Endothelial cell of hepatic sinusoid (primary cell): ENCODE data around the gene STK32C.

Experiments used
- in situ Hi-C: cut with HindIII; loops from 2 replicates; pipeline ENCODE4 v1.10.0; 2017; ENCODE audit warnings: low sequenced_read_pairs

The STK32C gene

DNA sequence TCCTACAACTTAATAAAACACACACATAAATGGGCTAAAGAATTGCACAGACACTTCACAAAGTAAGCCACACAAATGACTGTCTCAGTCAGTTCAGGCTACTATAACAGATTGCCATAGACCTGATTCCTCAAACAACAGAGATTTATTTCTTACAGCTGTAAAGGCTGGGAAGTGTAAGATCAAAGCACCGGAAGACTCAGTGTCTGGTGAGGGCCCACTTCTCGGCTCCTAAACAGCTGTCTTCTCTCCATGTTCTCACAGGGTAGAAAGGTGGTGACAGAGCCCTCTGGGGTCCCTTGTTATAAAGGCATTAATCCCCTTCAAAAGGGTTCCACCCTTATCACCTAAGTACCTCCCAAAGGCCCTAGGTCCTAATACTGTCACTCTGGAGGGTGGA lies 18.3 kb downstream of the STK32C start:
- in situ Hi-C loops: loop anchor here (10.0 kb wide), 1 partner anchor 55 kb away; no protein-coding TSS in a partner anchor

DNA sequence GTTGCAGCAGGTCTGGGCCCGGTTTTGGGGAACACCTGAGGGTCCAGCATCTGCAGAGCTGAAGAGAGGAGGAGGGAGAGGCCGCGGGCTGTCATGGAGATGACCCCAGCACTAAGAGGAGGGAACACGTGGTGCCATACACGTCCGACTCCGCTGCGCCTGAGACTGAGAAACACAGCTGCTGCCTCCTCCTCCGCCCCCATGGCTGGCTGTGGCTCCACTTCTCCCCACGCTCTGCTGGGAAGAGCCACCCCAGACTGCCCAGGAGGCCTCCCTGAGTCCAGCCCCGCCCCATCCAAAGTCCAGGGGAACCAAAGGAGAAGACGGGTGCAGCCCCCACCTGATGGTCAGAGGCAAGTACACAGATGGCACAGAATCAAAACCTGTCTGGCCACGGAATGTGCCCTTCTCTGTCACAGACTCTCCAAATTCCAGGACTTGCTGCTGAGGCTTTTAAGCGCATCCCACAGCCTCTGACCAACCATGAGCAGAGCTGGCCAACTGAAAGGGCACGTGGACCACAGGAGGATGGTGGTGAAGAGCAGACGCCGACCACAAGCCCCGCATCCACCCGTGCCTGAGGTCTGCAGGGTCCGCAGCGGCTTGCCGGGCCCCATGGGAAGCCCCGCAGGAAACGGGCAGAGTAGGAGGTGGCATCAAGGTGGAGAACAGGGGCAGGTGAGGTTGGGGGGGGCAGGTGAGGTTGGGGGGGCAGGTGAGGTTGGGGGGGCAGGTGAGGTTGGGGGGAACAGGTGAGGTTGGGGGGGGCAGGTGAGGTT lies 24.0 kb downstream of the STK32C start:
- in situ Hi-C loops: loop anchor here (10.0 kb wide), 1 partner anchor 49 kb away; no protein-coding TSS in a partner anchor

GRCh38 chr10:132282667-132283603 lies 24.8 kb downstream of the STK32C start:
- in situ Hi-C loops: loop anchor here (10.0 kb wide), 1 partner anchor 48 kb away; no protein-coding TSS in a partner anchor

- in situ Hi-C loops: loop anchor here (10.0 kb wide), 1 partner anchor 47 kb away; no protein-coding TSS in a partner anchor
Measured at GRCh38 chr10:132281915-132282666, 25.7 kb downstream of the STK32C start.

- in situ Hi-C loops: loop anchor here (10.0 kb wide), 1 partner anchor 46 kb away; no protein-coding TSS in a partner anchor
Measured at GRCh38 chr10:132280646-132281074, 27.1 kb downstream of the STK32C start.

- in situ Hi-C loops: loop anchor here (10.0 kb wide), 1 partner anchor 45 kb away; no protein-coding TSS in a partner anchor
Measured at GRCh38 chr10:132279873-132280645, 27.7 kb downstream of the STK32C start.

DNA sequence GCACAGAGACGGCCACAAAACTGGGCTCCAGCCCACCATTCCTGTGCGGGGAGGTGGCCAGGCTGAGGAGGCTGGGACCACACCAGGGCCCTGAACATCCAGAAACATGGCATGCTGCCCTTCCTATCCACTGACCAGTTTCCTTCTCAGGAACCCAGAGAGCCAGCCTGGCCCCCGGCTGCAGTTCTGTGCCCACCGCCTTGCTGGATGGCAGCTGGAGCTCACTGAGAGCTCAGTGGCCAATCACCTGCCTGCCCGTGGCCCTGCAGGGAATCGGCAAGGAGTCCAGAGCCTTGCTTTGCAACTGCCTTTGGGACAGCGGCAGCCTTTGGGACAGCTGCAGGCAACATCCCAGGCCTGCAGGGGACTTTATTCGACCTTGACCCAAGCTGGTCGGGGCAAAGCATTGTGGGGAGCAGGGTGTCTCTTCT lies 30.4 kb downstream of the STK32C start:
- in situ Hi-C loops: no loop called here

DNA sequence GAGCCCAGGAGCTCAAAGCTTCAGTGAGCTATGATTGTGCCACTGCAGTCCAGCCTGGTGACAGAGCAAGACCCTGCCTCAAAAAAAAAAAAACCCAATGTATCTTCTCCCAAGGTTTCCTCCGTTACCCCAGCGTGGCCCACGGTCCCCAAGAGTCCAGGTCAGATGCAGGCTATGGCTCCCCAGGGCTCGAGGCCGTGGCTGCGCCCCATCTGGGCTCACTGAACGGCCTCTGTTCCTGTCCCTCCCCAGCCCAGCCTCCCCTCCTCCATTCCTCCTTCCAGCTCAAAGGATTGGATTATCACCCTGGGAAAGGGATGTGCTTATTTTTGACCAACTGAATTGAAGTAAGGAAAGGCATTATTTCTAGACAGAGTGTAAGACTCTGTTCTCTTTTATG lies 31.0 kb downstream of the STK32C start:
- in situ Hi-C loops: no loop called here

- in situ Hi-C loops: no loop called here
Measured at GRCh38 chr10:132276179-132276675, 31.5 kb downstream of the STK32C start.

DNA sequence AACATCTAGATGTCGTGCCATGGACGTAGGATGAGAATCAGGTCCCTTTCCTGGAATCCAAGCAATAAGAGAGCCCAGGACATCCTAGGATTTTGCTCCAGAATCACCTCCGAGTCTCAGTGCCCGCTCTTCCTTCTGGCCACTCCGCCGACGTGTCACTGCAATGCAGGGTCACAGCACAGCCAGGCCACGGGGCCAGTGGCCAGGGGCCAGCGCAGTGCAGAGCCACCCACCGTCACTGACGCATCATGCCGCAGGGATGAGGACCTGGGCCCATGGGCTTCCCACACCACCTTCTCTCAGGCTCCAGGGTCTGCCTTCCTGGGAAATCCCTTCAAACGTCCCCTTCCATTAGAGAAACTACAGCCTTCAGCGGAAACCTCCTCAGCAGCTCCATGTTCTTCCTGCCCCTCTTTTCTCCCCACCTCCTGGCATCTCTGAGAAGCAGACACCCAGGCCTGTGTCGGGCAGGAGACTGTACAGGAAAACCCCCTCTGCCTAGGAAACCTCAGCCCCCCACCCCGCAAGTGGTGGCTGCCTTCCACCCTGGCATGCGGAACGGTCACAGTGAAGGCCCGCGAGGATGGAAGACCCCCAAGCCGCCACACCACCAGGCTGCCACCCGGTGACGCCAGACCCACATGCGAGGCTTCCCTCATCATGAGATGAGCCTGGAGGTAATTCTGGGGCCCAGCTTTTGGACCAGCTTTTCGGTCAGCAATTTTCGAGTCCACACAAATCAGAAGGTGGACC lies 32.1 kb downstream of the STK32C start:
- in situ Hi-C loops: no loop called here

DNA sequence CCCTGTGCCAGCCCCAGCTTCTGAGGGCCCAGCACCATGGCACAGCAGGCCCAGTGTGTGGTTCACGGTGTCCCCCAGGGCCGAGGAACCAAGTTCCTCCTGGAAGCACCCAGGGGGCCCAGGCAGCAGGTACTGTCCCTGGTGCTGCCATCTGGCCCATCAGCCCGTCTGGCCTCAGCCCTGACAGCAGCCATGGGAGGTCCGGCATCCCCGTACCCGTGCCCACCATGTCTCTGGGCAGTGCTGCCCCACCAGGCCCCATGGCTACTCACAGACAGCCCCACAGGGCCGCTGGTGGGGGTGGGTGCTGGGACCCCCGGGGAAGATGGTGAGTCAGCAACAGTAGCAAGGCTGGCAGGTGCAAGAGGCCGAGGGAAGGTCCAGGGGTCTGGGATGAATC lies 32.8 kb downstream of the STK32C start:
- in situ Hi-C loops: no loop called here

- in situ Hi-C loops: no loop called here
Measured at GRCh38 chr10:132274581-132274980, 33.2 kb downstream of the STK32C start.

DNA sequence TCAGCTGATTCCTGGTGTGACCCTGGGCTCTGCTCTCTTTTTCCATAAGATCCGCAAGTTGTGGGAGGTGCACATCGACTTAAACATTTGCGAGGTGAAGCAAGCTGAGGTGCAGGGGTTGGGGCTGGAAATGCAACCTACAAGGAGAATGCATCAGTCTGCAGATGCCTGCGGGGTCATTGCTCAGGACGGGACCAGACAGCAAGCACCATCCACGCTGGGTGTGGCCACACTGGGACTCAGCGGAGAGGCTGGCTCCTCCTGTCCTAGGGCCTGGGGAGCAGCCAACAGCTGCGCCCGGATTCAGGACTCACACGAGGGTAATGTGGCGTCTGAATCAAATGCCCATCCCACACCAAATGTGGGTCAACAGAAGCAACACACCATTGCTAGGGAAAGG lies 33.8 kb downstream of the STK32C start:
- in situ Hi-C loops: no loop called here

DNA sequence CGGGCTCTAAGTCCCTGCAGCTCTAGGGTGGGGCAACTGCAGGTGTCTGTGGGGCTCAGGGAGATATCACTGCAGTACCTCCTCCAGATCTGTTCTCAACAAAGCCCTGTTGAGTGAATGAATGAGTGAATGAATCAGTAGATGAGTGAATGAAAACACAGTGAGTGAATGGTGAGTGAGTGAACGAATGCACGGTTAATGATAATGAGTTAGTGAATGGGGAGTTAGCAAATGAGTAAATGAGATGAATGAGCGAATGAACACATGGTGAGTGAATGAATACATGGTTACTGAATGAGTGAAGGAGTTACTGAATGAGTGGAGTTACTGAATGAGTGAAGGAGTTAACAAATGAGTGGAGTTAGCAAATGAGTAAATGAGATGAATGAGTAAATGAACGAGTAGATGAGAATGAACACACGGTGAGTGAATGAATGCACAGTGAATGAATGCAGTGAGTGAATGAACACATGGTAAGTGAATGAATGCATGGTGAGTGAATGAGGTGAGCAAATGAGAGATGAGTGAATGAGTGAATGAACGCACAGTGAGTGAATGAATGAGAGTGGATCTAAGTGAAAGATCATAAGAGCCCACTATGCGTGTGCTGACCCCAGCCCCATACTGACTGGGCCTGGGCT lies 34.3 kb downstream of the STK32C start:
- in situ Hi-C loops: no loop called here

DNA sequence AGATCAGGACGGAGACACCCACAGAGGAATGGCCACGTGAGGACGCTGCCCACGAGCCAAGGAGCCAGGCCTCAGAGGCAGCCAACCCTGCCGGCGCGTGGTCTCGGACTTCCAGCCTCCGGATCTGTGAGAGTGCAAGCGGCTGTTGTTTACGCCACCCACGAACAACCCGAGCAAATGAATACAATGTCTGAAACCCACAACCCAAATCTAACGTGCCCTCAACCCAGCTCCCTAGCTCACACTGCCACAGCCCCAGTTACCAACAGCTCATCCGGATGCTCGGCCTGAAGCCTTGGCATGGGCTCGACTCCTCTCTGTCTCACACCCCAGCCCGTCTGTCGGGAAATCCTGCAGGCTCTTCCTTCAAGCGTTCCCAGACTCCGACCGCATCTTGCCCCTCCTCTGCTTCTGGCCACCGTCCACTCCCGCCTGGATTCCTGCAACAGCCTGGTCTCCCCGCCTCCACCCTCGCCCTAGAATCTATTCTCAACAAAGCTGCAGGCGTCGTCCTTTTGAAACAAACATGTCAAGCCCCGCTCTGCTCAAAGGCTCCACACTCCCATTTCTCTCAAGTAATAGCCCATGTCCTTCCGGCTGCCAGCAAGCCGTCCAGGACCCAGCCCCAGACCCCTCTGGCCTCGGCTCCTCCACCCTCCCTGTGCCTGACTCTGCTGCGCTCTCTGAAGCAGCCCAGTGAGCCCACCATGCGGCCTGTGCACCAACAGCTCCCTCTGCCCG lies 35.3 kb downstream of the STK32C start:
- in situ Hi-C loops: no loop called here

- in situ Hi-C loops: no loop called here
Measured at GRCh38 chr10:132271458-132272230, 36.1 kb downstream of the STK32C start.
